Endodermal cell (in vitro differentiated cells): ENCODE data around the gene ANKRD52. TPM values are rescaled to one million over a fixed set of nuclear protein-coding genes. Genes with fewer than 3 reads are reported as not detected.

Experiments used
- DNase-seq: peaks from one replicate; pipeline ENCODE4 v3.0.0-alpha.2; 2017
- H3K27ac ChIP-seq: 2 replicates; pipeline ENCODE4 v1.5.1; 2013; ENCODE audit warnings: mild to moderate bottlenecking, low read depth, low read length, moderate library complexity
- H3K27me3 ChIP-seq: 2 replicates; pipeline ENCODE4 v1.6.1; 2013; ENCODE audit warnings: mild to moderate bottlenecking, low read length, moderate library complexity; ENCODE audit not compliant: insufficient read depth, control insufficient read depth, poor library complexity, severe bottlenecking
- H3K36me3 ChIP-seq: 2 replicates; pipeline ENCODE4 v1.7.0; 2013; ENCODE audit warnings: mild to moderate bottlenecking, low read length, moderate library complexity; ENCODE audit not compliant: control insufficient read depth, insufficient read depth
- H3K4me1 ChIP-seq: one replicate; pipeline ENCODE4 v1.7.0; 2013; ENCODE audit warnings: low read length; ENCODE audit not compliant: control insufficient read depth, insufficient read depth
- H3K4me3 ChIP-seq: 2 replicates; pipeline ENCODE4 v1.5.1; 2013; ENCODE audit warnings: mild to moderate bottlenecking, low read length, moderate library complexity
- H3K9ac ChIP-seq: 2 replicates; pipeline ENCODE4 v1.6.1; 2013; ENCODE audit warnings: mild to moderate bottlenecking, low read length, moderate library complexity; ENCODE audit not compliant: poor library complexity, severe bottlenecking; ENCODE audit errors: extremely low read depth
- H3K9me3 ChIP-seq: 2 replicates; pipeline ENCODE4 v1.6.1; 2013; ENCODE audit warnings: mild to moderate bottlenecking, low read length, moderate library complexity; ENCODE audit not compliant: control insufficient read depth
- H3K27ac Mint-ChIP-seq: 2 replicates; pipeline ENCODE4 v1.8.0; 2020; ENCODE audit warnings: mixed read lengths
- H3K27me3 Mint-ChIP-seq: 2 replicates; pipeline ENCODE4 v1.8.0; 2021; ENCODE audit warnings: mild to moderate bottlenecking, mixed read lengths; ENCODE audit not compliant: insufficient read depth
- H3K36me3 Mint-ChIP-seq: 2 replicates; pipeline ENCODE4 v1.8.0; 2020; ENCODE audit warnings: low read depth, mixed read lengths
- H3K4me1 Mint-ChIP-seq: 2 replicates; pipeline ENCODE4 v1.8.0; 2020; ENCODE audit warnings: mixed read lengths
- H3K4me3 Mint-ChIP-seq: 2 replicates; pipeline ENCODE4 v1.8.0; 2020; ENCODE audit warnings: mild to moderate bottlenecking, moderate library complexity, mixed read lengths
- H3K9me3 Mint-ChIP-seq: 2 replicates; pipeline ENCODE4 v1.8.0; 2020; ENCODE audit warnings: mild to moderate bottlenecking, mixed read lengths
- WGBS, 2 experiments: methylation state at CpG; one replicate each; pipeline versions ENCODE4 v1.1.5 to v1.1.7; 2013; ENCODE audit warnings: missing lambda C conversion rate in 2 of 2, mixed read lengths in 1 of 2; ENCODE audit not compliant: insufficient coverage in 1 of 2, insufficient read length in 1 of 2; 5-methylcytosine and 5-hydroxymethylcytosine counted together
- total RNA-seq, 2 donors: library from RNA; stranded (reverse); fragmentation: NEBNext Ultra II Directional in 1 of 2; extraction: Animal tissue kit (Norgen Biotek cat#: 25700) in 1 of 2; gene quantifications; 2 replicates in 1 of 2; 3 replicates in 1 of 2; pipeline ENCODE4 v1.2.1, GENCODE V29; 2021
- TF ChIP-seq, protein P1 (sequence below): fragments of 200-600 bp; sonication (generic); conservative IDR thresholded peaks from 2 replicates; pipeline ENCODE4 v1.5.0; 2021; ENCODE audit warnings: antibody characterized with exemption, mild to moderate bottlenecking

ANKRD52 gene
- total RNA-seq, 2 donors from 2014 or later, result 39.3 to 54.9 TPM

DNA sequence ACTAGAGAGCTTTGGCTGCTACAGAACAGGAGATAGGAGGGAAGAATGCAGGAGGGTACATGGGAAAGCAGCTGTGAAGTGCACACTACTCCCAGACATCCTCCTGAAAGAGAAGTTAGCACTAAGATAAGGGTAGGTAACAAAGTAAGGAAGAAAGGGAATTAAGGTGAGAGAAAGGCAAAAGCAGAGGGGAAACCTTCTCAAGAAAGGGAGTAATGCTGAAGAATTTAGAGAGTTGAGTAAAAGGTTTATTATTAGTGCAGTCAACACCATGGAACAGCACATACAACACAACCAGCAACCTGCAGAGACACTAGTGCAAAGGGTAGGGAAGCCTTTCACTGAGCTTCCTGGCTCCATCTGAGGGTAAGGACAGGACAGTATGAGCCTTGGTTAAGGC, 53.9 kb downstream of the ANKRD52 start:
- DNase-seq, result no peak
- TF ChIP-seq, protein P1, sequence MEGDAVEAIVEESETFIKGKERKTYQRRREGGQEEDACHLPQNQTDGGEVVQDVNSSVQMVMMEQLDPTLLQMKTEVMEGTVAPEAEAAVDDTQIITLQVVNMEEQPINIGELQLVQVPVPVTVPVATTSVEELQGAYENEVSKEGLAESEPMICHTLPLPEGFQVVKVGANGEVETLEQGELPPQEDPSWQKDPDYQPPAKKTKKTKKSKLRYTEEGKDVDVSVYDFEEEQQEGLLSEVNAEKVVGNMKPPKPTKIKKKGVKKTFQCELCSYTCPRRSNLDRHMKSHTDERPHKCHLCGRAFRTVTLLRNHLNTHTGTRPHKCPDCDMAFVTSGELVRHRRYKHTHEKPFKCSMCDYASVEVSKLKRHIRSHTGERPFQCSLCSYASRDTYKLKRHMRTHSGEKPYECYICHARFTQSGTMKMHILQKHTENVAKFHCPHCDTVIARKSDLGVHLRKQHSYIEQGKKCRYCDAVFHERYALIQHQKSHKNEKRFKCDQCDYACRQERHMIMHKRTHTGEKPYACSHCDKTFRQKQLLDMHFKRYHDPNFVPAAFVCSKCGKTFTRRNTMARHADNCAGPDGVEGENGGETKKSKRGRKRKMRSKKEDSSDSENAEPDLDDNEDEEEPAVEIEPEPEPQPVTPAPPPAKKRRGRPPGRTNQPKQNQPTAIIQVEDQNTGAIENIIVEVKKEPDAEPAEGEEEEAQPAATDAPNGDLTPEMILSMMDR, result no peak
- no peak overlapping the region for H3K4me3 Mint-ChIP-seq
- no peak overlapping the region for H3K9ac ChIP-seq
- H3K9me3 Mint-ChIP-seq, result no peaks in the 10 kb centered on the region
- H3K27ac ChIP-seq, result no peak overlapping the region
- H3K36me3 Mint-ChIP-seq, result peaks cover 35% of the 10 kb centered on the region
- peaks cover 45% of the 10 kb centered on the region for H3K36me3 ChIP-seq
- peaks cover 9% of the 10 kb centered on the region for H3K4me1 Mint-ChIP-seq
- no peaks in the 10 kb centered on the region for H3K9me3 ChIP-seq
- peak overlapping the region; percentile 6 for H3K27ac Mint-ChIP-seq
- H3K27me3 ChIP-seq, result no peaks in the 10 kb centered on the region
- H3K4me3 ChIP-seq, result no peak overlapping the region
- H3K4me1 ChIP-seq, result peaks cover 5% of the 10 kb centered on the region
- no peaks in the 10 kb centered on the region for H3K27me3 Mint-ChIP-seq

DNA sequence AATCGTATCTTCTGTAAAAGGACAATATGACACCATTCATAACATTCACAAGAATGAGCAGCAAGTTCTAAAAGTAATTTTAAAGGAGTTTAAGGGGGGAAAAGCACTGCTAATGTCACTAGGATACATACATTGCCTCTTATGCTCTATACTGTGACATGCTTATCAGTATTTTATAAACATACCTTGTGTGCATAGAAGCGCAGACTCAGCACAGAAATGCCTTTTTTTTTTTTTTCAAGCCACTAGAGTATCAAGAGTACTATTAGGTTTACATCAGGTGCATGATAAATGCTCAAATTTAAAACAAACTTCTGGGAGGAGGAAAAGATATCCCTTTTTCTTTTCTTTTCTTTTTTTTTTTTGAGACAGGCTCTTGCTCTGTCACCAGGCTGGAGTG, 55.3 kb downstream of the ANKRD52 start:
- peaks cover 5% of the 10 kb centered on the region for H3K4me1 ChIP-seq
- H3K4me3 Mint-ChIP-seq, result no peak overlapping the region

DNA sequence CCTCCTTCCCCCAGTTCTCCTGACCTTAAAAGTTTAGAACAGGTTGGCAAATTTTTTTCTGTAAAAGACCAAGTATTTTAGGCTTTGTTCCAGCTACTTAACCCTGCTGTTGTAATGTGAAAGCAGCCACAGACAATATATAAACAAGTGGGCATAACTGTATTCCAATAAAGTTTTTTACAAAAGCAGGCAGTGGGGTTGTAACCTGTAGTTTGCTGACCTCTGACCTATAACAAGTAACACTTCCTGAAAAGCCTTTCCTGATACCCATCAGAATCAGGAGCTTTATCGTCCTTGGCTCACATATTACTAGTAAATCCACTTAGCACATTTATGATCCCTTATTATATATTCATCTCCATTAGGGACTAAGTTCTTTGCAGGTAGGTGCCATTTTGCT, 55.8 kb downstream of the ANKRD52 start:
- no peak for DNase-seq
- Mint-ChIP-seq H3K36me3 (peaks cover 22% of the 10 kb centered on the region), H3K4me3 (no peak overlapping the region), H3K9me3 (no peaks in the 10 kb centered on the region), H3K4me1 (peaks cover 9% of the 10 kb centered on the region), H3K27me3 (no peaks in the 10 kb centered on the region), H3K27ac (no peak overlapping the region)
- H3K4me1 ChIP-seq, result peaks cover 5% of the 10 kb centered on the region
- no peaks in the 10 kb centered on the region for H3K9me3 ChIP-seq
- 93 to 100% methylated on average over 1 of the region's 1 CpG for WGBS, 2 experiments
- H3K4me3 ChIP-seq, result no peak overlapping the region
- H3K36me3 ChIP-seq, result peaks cover 31% of the 10 kb centered on the region
- H3K9ac ChIP-seq, result no peak overlapping the region
- H3K27ac ChIP-seq, result no peak overlapping the region
- TF ChIP-seq, protein P1, result no peak
- no peaks in the 10 kb centered on the region for H3K27me3 ChIP-seq

More for the DNA sequence above, 55.3 kb downstream of the ANKRD52 start:
- no peaks in the 10 kb centered on the region for H3K27me3 ChIP-seq
- Mint-ChIP-seq H3K36me3 (peaks cover 27% of the 10 kb centered on the region), H3K9me3 (no peaks in the 10 kb centered on the region), H3K27ac (no peak overlapping the region), H3K27me3 (no peaks in the 10 kb centered on the region), H3K4me1 (peaks cover 9% of the 10 kb centered on the region)
- peaks cover 36% of the 10 kb centered on the region for H3K36me3 ChIP-seq
- H3K4me3 ChIP-seq, result no peak overlapping the region
- H3K9ac ChIP-seq, result no peak overlapping the region
- 86% methylated on average over 2 of the region's 2 CpGs; no CpG with 5 or more reads in 1 of the 2 experiments for whole genome bisulfite sequencing, 2 experiments
- no peak for DNase-seq
- no peaks in the 10 kb centered on the region for H3K9me3 ChIP-seq
- TF ChIP-seq, protein P1, result no peak
- no peak overlapping the region for H3K27ac ChIP-seq
